ENCODE measurements around the gene NUP107. TPM values are rescaled to one million over a fixed set of nuclear protein-coding genes. Genes with fewer than 3 reads are reported as not detected.

The NUP107 gene
- total RNA-seq, 1 experiment from 2014 or later, result 82.3 TPM

DNA sequence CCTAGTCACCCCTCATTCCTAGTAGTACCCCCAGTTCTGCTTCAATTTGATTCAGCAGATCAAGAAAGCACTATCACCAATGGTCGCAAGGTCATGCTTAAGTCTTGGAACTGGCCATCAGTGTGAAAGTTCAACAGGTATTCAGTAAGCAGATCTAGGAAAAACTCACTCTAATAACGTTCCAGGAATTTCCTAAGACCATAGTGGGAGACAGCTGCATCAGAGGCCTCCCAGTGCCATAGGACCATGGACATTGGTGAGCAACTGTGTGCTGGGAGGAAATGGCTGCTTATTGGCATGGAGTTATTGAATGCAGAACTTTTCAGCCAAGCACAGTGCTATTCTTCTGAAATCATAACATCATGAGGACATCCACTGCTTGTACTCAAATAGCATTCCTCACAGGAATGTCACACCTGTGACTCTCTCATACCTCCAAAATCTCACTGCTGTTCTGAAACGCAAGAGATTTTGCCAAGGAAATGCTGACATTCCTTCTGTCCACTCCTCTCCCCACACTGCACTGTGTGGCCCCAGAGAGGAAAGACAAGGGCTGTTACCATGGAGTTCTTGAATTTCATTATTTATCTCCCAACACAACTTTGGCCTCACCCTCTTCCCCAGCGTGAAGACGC, 90.3 kb downstream of the NUP107 start:
- no peaks in the 10 kb centered on the region for H3K9me3 ChIP-seq (ENCODE audit: control insufficient read depth, insufficient read depth, low read depth, low read length)
- H3K4me1 ChIP-seq (ENCODE audit: control insufficient read depth, insufficient read depth, low read length), result no peaks in the 10 kb centered on the region
- POLR2A ChIA-PET, result no interaction called here
- no peak for DNase-seq (ENCODE audit: low read depth, low spot score)
- H3K27me3 ChIP-seq (ENCODE audit: control insufficient read depth, insufficient read depth, low read length), result no peaks in the 10 kb centered on the region
- in situ Hi-C loops (cut with HindIII; ENCODE audit: low pct_unique_long_range_greater_than_20kb, low sequenced_read_pairs) (no loop called here), intact Hi-C loops (cut with micrococcal nuclease; ENCODE audit: unreplicated experiment) (no loop called here)
- TF ChIP-seq POLR2AphosphoS5 (IDR thresholded peaks at IDR 0.05; ENCODE audit: low read depth, low read length) (no peak), SIN3A (IDR thresholded peaks at IDR 0.05; ENCODE audit: borderline replicate concordance, insufficient read depth, low read depth, low read length) (no peak), TCF7L2 (IDR thresholded peaks at IDR 0.05; ENCODE audit: low read depth, low read length) (no peak)
- TF ChIP-seq, protein P1, sequence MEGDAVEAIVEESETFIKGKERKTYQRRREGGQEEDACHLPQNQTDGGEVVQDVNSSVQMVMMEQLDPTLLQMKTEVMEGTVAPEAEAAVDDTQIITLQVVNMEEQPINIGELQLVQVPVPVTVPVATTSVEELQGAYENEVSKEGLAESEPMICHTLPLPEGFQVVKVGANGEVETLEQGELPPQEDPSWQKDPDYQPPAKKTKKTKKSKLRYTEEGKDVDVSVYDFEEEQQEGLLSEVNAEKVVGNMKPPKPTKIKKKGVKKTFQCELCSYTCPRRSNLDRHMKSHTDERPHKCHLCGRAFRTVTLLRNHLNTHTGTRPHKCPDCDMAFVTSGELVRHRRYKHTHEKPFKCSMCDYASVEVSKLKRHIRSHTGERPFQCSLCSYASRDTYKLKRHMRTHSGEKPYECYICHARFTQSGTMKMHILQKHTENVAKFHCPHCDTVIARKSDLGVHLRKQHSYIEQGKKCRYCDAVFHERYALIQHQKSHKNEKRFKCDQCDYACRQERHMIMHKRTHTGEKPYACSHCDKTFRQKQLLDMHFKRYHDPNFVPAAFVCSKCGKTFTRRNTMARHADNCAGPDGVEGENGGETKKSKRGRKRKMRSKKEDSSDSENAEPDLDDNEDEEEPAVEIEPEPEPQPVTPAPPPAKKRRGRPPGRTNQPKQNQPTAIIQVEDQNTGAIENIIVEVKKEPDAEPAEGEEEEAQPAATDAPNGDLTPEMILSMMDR (IDR thresholded peaks at IDR 0.05), result no peak
- TF ChIP-seq, protein P2, sequence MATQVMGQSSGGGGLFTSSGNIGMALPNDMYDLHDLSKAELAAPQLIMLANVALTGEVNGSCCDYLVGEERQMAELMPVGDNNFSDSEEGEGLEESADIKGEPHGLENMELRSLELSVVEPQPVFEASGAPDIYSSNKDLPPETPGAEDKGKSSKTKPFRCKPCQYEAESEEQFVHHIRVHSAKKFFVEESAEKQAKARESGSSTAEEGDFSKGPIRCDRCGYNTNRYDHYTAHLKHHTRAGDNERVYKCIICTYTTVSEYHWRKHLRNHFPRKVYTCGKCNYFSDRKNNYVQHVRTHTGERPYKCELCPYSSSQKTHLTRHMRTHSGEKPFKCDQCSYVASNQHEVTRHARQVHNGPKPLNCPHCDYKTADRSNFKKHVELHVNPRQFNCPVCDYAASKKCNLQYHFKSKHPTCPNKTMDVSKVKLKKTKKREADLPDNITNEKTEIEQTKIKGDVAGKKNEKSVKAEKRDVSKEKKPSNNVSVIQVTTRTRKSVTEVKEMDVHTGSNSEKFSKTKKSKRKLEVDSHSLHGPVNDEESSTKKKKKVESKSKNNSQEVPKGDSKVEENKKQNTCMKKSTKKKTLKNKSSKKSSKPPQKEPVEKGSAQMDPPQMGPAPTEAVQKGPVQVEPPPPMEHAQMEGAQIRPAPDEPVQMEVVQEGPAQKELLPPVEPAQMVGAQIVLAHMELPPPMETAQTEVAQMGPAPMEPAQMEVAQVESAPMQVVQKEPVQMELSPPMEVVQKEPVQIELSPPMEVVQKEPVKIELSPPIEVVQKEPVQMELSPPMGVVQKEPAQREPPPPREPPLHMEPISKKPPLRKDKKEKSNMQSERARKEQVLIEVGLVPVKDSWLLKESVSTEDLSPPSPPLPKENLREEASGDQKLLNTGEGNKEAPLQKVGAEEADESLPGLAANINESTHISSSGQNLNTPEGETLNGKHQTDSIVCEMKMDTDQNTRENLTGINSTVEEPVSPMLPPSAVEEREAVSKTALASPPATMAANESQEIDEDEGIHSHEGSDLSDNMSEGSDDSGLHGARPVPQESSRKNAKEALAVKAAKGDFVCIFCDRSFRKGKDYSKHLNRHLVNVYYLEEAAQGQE (IDR thresholded peaks at IDR 0.05; ENCODE audit: insufficient read depth in 1 of 2, low read depth in 2 of 2, low read length in 1 of 2), result no peak
- CTCF ChIA-PET, result no interaction called here
- BruUV-seq (replicated peaks), result no TSS peak
- H3K27ac ChIP-seq (ENCODE audit: low read length), result no peak overlapping the region
- no peak for ATAC-seq
- no peaks in the 10 kb centered on the region for H3K36me3 ChIP-seq (ENCODE audit: control insufficient read depth, insufficient read depth, low read length)
- H3K4me3 ChIP-seq (ENCODE audit: low read depth in 2 of 2, low read length in 2 of 2), result no peak overlapping the region

- TF ChIP-seq TCF7L2 (IDR thresholded peaks at IDR 0.05; ENCODE audit: low read depth, low read length) (no peak), POLR2AphosphoS5 (IDR thresholded peaks at IDR 0.05; ENCODE audit: low read depth, low read length) (no peak), SIN3A (IDR thresholded peaks at IDR 0.05; ENCODE audit: borderline replicate concordance, insufficient read depth, low read depth, low read length) (no peak)
- TF ChIP-seq, protein P2 (IDR thresholded peaks at IDR 0.05; ENCODE audit: insufficient read depth in 1 of 2, low read depth in 2 of 2, low read length in 1 of 2), result no peak
- TF ChIP-seq, protein P1 (IDR thresholded peaks at IDR 0.05), result no peak
Measured at GRCh38 chr12:68779280-68779679, 92.5 kb downstream of the NUP107 start.

More at GRCh38 chr12:68779280-68779679, 92.5 kb downstream of the NUP107 start:
- Histone ChIP-seq H3K27ac (ENCODE audit: low read length) (no peak overlapping the region), H3K27me3 (ENCODE audit: control insufficient read depth, insufficient read depth, low read length) (no peaks in the 10 kb centered on the region), H3K9me3 (ENCODE audit: control insufficient read depth, insufficient read depth, low read depth, low read length) (no peaks in the 10 kb centered on the region), H3K36me3 (ENCODE audit: control insufficient read depth, insufficient read depth, low read length) (no peaks in the 10 kb centered on the region), H3K4me1 (ENCODE audit: control insufficient read depth, insufficient read depth, low read length) (no peaks in the 10 kb centered on the region), H3K4me3 (ENCODE audit: low read depth in 2 of 2, low read length in 2 of 2) (no peak overlapping the region)
- DNase-seq (ENCODE audit: low read depth, low spot score) (no peak), ATAC-seq (no peak)
- CTCF ChIA-PET, result no interaction called here
- POLR2A ChIA-PET, result no interaction called here
- intact Hi-C loops (cut with micrococcal nuclease; ENCODE audit: unreplicated experiment), result no loop called here
- BruUV-seq (replicated peaks), result no TSS peak
- in situ Hi-C loops (cut with HindIII; ENCODE audit: low pct_unique_long_range_greater_than_20kb, low sequenced_read_pairs), result no loop called here
